ENCODE results near the gene HRAS.

DNA sequence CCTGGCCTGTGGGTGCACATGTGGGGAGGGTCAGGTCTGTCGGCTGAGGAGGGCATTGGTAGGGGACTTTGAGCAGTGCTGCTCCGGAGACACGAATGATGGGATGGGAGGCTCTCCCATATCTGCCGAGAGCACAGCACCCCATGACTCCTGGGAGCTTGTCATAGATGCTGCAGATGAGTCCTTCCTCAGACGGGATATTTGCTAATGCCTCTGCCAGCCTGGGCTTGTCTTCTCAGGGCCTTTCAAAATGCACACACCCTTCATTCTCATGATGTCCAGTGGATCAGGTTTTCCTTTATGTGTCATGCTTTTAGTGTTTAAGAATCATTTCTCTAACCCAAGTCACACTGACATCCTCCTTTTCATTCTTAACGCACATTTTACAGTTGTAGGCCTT, 20.2 kb downstream of the HRAS start:
- TF ChIP-seq CTCF (conservative IDR thresholded peaks at IDR 0.05) (no peak), EZH2 (IDR thresholded peaks at IDR 0.05; ENCODE audit: low read depth) (no peak)
